ENCODE measurements around the gene NUB1. TPM values are rescaled to one million over a fixed set of nuclear protein-coding genes. Genes with fewer than 3 reads are reported as not detected.

Gene NUB1
- total RNA-seq, 1 experiment from 2014 or later = 48.5 TPM

GRCh38 chr7:151423226-151423625, 81.6 kb downstream of the NUB1 start:
- H2BK120ac ChIP-seq (ENCODE audit: low read depth, low read length, poor library complexity, severe bottlenecking) = no peak overlapping the region
- no peak overlapping the region for H3K23ac ChIP-seq (ENCODE audit: insufficient read length, low read depth, low read length)
- H2BK12ac ChIP-seq (ENCODE audit: insufficient read length, low read depth, low read length) = no peak overlapping the region
- H3T11ph ChIP-seq (ENCODE audit: low read length) = no peak overlapping the region
- no peak overlapping the region for H3K18ac ChIP-seq (ENCODE audit: insufficient read length, low read depth, low read length)
- no CpG with 5 or more reads among the region's 7 CpGs for WGBS (ENCODE audit: extremely low coverage, insufficient read length, low lambda C conversion rate)
- Mint-ChIP-seq H3K4me1 (peaks cover 10 to 17% of the 10 kb centered on the region in 2 experiments), H3K4me3 (no peak overlapping the region), H3K27ac (no peak overlapping the region; a peak in 1 of 7 replicates), H3K9me3 (peaks cover 7 to 27% of the 10 kb centered on the region in 2 experiments; a peak in 4 of 5 replicates), H3K27me3 (ENCODE audit: low read depth) (peaks cover 60% of the 10 kb centered on the region), H3K36me3 (ENCODE audit: insufficient read depth in 1 of 3, low read depth in 3 of 3) (peaks cover 0 to 11% (median 0%) of the 10 kb centered on the region in 3 experiments; a peak in 2 of 7 replicates)
- no peak overlapping the region for H3K4ac ChIP-seq (ENCODE audit: low read depth, low read length)
- H3K4me2 ChIP-seq (ENCODE audit: insufficient read depth, insufficient read length, low read length) = no peak overlapping the region
- H4K8ac ChIP-seq (replicated peaks; ENCODE audit: insufficient read length, low read depth, low read length) = no peak overlapping the region
- H3K4me1 ChIP-seq (ENCODE audit: insufficient read depth, low read length) = no peaks in the 10 kb centered on the region
- no peak for DNase-seq
- H3K79me1 ChIP-seq (ENCODE audit: insufficient read depth, low read depth, low read length, poor library complexity, severe bottlenecking) = no peaks in the 10 kb centered on the region
- H3K27me3 ChIP-seq (ENCODE audit: insufficient read depth, low read length) = no peaks in the 10 kb centered on the region
- no peak overlapping the region for H2AK5ac ChIP-seq (ENCODE audit: insufficient read length, low read length)
- no peaks in the 10 kb centered on the region for H3K79me2 ChIP-seq (ENCODE audit: insufficient read depth, low read length)
- TF ChIP-seq CTCF (conservative IDR thresholded peaks at IDR 0.05) = no peak
- H3K14ac ChIP-seq (ENCODE audit: insufficient read depth, low read length) = no peak overlapping the region
- no peak overlapping the region for H3K27ac ChIP-seq (ENCODE audit: insufficient read length, low read depth, low read length)
- H2BK20ac ChIP-seq (ENCODE audit: low read depth, low read length, poor library complexity, severe bottlenecking) = no peak overlapping the region
- no peak overlapping the region for H3K9ac ChIP-seq (ENCODE audit: extremely low read depth, insufficient read length, low read length)
- H4K5ac ChIP-seq (ENCODE audit: insufficient read length, low read depth, low read length) = no peak overlapping the region
- H2BK15ac ChIP-seq (ENCODE audit: low read depth, low read length) = no peak overlapping the region
- no peak overlapping the region for H4K91ac ChIP-seq (ENCODE audit: insufficient read length, low read depth, low read length)
- no peak overlapping the region for H3K56ac ChIP-seq (ENCODE audit: insufficient read length, low read depth, low read length)
- no peak overlapping the region for H2BK5ac ChIP-seq (ENCODE audit: insufficient read length, low read length)
- H3K23me2 ChIP-seq (ENCODE audit: insufficient read length, low read depth, low read length, poor library complexity, severe bottlenecking) = no peaks in the 10 kb centered on the region
- no peaks in the 10 kb centered on the region for H3K9me3 ChIP-seq (ENCODE audit: control insufficient read depth, low read depth, low read length)
- no peak overlapping the region for H2AFZ ChIP-seq (ENCODE audit: low read length)
- H4K20me1 ChIP-seq (ENCODE audit: control insufficient read depth, insufficient read depth, insufficient read length) = no peaks in the 10 kb centered on the region
